Heart left ventricle (tissue), 16 donors: ENCODE results near the gene SMOC2. TPM values are rescaled to one million over a fixed set of nuclear protein-coding genes. Genes with fewer than 3 reads are reported as not detected.
A peak's percentile ranks its signal among the peaks of the same experiment; 100 is the strongest.

Experiments used
- ATAC-seq, 4 donors: fragments of 200-7000 bp; cut with Tn5 transposase; one replicate each; pipeline ENCODE4 v1.9.1; 2020 to 2022; ENCODE audit warnings: moderate library complexity in 4 of 4, mild to moderate bottlenecking in 3 of 4, moderate number of reproducible peaks in 1 of 4
- DNase-seq, 5 donors: peaks; one replicate each; pipeline ENCODE4 v3.0.0-alpha.2; 2020
- H3K27ac ChIP-seq, 12 donors: fragments of 200-600 bp; sonication (generic) in 4 of 12; one replicate each; pipeline versions ENCODE4 v1.5.0 to v1.8.0; 2016 to 2022; ENCODE audit warnings: mild to moderate bottlenecking in 2 of 12
- H3K27me3 ChIP-seq, 9 donors: fragments of 200-600 bp; sonication (generic) in 2 of 9; one replicate each; pipeline versions ENCODE4 v1.5.1 to v1.8.0; 2016 to 2022; ENCODE audit warnings: mild to moderate bottlenecking in 3 of 9
- H3K36me3 ChIP-seq, 9 donors: fragments of 200-600 bp; sonication (generic) in 2 of 9; one replicate each; pipeline versions ENCODE4 v1.5.0 to v1.8.0; 2018 to 2022; ENCODE audit warnings: mild to moderate bottlenecking in 2 of 9
- H3K4me1 ChIP-seq, 12 donors: fragments of 200-600 bp; sonication (generic) in 4 of 12; one replicate each; pipeline versions ENCODE4 v1.5.0 to v1.8.0; 2016 to 2022; ENCODE audit warnings: mild to moderate bottlenecking in 3 of 12
- H3K4me3 ChIP-seq, 12 donors: fragments of 200-600 bp; sonication (generic) in 4 of 12; one replicate each; pipeline versions ENCODE4 v1.5.0 to v1.8.0; 2017 to 2022; ENCODE audit warnings: mild to moderate bottlenecking in 9 of 12, moderate library complexity in 4 of 12
- H3K9me3 ChIP-seq, 12 donors: fragments of 200-600 bp; sonication (generic) in 4 of 12; one replicate each; pipeline versions ENCODE4 v1.5.0 to v1.8.0; 2016 to 2022; ENCODE audit warnings: mild to moderate bottlenecking in 1 of 12
- POLR2A ChIP-seq, 2 donors: fragments of 450-650 bp; IDR thresholded peaks; one replicate each; pipeline ENCODE4 v1.6.1; 2017; ENCODE audit warnings: antibody characterized with exemption in 2 of 2, mild to moderate bottlenecking in 2 of 2, moderate library complexity in 2 of 2
- WGBS, 4 donors: extraction: QIAGEN DNeasy Blood & Tissue Kit in 2 of 4; methylation state at CpG; one replicate each; pipeline versions ENCODE4 v1.1.5 to v1.1.7; 2013 to 2018; 5-methylcytosine and 5-hydroxymethylcytosine counted together
- intact Hi-C, 10 donors: fragments of 100-400 bp; cut with DNase I; formaldehyde crosslinking; loops; one replicate each; pipeline versions ENCODE4 v1.11.1 to v1.14.2; 2022
- polyA plus RNA-seq, 2 donors: library from polyadenylated mRNA; stranded (reverse); fragments of 200-250 nt; gene quantifications; one replicate each; pipeline ENCODE4 v1.2.3, GENCODE V29; 2013
- total RNA-seq, 9 donors: library from RNA; depleted of rRNA in 2 of 9; stranded (reverse); fragments of >200 nt in 2 of 9; fragmentation: NEBNext Ultra II Directional in 3 of 9; extraction: Animal tissue kit (Norgen Biotek cat#: 25700) in 3 of 9; gene quantifications; one replicate each; pipeline versions ENCODE4 v1.1.0 to v1.2.4, GENCODE V29; 2016 to 2023
- TF ChIP-seq, protein P1 (sequence below), 12 donors: fragments of 200-600 bp; sonication (generic) in 4 of 12; IDR thresholded peaks; one replicate each; pipeline versions ENCODE4 v1.5.0 to v1.8.0; 2018 to 2022; ENCODE audit warnings: antibody characterized with exemption in 12 of 12, mild to moderate bottlenecking in 5 of 12
- donor health status: ischemic (EF 13 %, LVEDD 7.1; RV severe dilation, severe dysfunction).
- donor health status: healthy with polysubstance abuse.
- donor health status: DM: no; HTN: yes; CAD: no.
- donor health status: DM: no; HTN: no; CAD: no.
- donor health status: ischemic (EF 25% LVEDD 6.9; RV normal size, moderate dysfunction).
- donor health status: ischemic (EF 25% LVEDD 5.7; RV mildly dilated, moderate dysfunction).
- donor health status: healthy.
- donor health status: DM: yes; HTN: yes; CAD: no.
- donor health status: ischemic (EF 35%, LVEDD 5.7; RV mildly dilated, moderate dysfunction).
- donor health status: nonischemic (EF 11% LVEDD 7.7; RV severe dilation, severe dysfunction).
- donor health status: DM: yes; HTN: yes; CAD: no.
- donor health status: PGD.
- donor health status: ischemic (EF 29% LVEDD 5.4; RV normal size, mild dysfunction).
- donor health status: nonischemic (EF 23%, LVEDD 6.1; RV moderate dilation, normal function).

The SMOC2 gene
- total and polyA plus RNA-seq, 11 donors, result 5.9 to 44.2 (median 15.7) TPM

DNA sequence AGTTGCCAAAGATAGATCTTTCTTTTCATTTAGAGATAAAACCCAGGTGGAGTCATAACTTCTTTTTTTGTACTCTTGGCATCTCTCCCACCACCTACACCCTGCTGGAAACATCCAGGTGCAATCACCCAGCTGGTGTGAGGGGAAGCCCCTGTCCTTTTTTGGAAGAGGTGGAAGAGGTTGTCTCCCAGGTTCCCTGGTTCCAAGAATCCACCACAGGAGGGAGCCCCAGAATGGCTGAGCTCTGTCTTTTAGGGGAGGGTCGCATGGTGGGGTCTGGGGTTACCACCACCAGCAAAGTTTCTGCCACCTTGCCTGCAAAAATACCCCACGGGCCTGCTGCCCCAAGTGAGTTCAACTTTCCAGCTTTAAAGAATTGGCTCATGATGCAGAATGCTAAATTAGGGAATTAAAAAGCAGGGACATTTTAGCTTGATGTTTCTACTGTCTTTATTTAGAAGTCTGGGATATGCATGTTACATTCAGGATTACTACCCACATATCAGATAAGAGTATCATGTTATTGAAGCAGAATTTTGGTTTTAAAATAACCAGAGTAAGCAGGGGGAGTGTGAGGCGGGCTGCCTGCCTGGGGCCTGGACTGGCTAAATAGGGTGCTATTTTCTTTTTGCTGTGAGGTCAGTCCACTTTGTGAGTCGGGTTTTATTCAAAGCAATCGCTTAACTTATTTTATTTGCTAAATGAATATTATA is 11.0 kb downstream of the SMOC2 start:
- H3K27ac ChIP-seq, result peak overlapping the region in 5 of 12 donors; percentile 6 to 60 (median 45)
- H3K4me1 ChIP-seq, result peaks cover 0 to 46% (median 9%) of the 10 kb centered on the region in 12 donors
- H3K4me3 ChIP-seq, result no peak overlapping the region
- TF ChIP-seq, protein P1, sequence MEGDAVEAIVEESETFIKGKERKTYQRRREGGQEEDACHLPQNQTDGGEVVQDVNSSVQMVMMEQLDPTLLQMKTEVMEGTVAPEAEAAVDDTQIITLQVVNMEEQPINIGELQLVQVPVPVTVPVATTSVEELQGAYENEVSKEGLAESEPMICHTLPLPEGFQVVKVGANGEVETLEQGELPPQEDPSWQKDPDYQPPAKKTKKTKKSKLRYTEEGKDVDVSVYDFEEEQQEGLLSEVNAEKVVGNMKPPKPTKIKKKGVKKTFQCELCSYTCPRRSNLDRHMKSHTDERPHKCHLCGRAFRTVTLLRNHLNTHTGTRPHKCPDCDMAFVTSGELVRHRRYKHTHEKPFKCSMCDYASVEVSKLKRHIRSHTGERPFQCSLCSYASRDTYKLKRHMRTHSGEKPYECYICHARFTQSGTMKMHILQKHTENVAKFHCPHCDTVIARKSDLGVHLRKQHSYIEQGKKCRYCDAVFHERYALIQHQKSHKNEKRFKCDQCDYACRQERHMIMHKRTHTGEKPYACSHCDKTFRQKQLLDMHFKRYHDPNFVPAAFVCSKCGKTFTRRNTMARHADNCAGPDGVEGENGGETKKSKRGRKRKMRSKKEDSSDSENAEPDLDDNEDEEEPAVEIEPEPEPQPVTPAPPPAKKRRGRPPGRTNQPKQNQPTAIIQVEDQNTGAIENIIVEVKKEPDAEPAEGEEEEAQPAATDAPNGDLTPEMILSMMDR (IDR thresholded peaks at IDR 0.05), result peak in 9 of 12 donors; percentile 13 to 51 (median 27)
- TF ChIP-seq POLR2A (IDR thresholded peaks at IDR 0.05), result no peak
- H3K9me3 ChIP-seq, result no peaks in the 10 kb centered on the region
- intact Hi-C loops, result loop anchor here in 1 of 10 donors (2.0 to 5.0 kb wide), 2 partner anchors 80 to 433 kb away; no protein-coding TSS in a partner anchor
- H3K36me3 ChIP-seq, result no peaks in the 10 kb centered on the region
- no peak for DNase-seq
- H3K27me3 ChIP-seq, result peaks cover 0 to 3% (median 0%) of the 10 kb centered on the region in 9 donors
- 47 to 65% (median 54%) methylated on average over 5 of the region's 5 CpGs for WGBS, 4 donors
- peak in 1 of 4 donors; percentile 33 for ATAC-seq

DNA sequence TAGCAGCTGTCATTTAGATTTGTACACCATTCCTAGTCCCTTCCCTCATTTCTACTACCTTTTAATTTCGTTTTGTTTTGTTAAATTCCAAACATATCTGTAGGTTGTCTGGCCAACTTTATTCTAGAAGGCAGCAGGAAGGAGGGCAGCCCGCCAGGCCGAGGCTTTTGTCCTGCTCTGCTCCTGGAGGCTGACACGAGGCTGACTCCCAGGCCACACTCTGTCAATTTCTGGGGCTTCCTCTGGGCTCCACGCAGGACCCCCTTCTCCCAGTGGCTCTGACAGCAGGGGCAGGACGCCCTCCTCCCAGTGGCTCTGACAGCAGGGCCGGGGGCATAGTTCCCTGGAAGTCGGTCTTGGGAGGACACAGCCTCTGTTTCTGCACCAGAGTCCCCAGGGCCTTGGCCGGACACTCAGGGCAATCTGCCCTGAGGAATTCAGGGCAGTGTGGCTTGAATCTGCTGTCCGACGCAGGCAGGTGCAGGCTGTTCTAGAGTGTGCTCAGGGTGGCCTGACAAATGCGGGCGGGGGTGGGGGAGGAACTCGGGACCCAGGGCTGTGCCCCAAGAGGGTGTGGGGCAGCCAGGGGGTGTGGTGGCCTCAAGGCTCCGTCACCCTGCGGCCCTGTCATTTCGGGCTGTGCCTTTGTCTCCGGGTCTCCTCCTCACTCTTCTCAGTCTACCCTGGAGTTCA is 11.8 kb downstream of the SMOC2 start:
- peak in 1 of 5 donors; percentile 53 for DNase-seq
- ATAC-seq, result peak; percentile 21 to 60 (median 49)
- intact Hi-C loops, result loop anchor here in 1 of 10 donors (5.0 kb wide), 1 partner anchor 79 kb away; no protein-coding TSS in a partner anchor

DNA sequence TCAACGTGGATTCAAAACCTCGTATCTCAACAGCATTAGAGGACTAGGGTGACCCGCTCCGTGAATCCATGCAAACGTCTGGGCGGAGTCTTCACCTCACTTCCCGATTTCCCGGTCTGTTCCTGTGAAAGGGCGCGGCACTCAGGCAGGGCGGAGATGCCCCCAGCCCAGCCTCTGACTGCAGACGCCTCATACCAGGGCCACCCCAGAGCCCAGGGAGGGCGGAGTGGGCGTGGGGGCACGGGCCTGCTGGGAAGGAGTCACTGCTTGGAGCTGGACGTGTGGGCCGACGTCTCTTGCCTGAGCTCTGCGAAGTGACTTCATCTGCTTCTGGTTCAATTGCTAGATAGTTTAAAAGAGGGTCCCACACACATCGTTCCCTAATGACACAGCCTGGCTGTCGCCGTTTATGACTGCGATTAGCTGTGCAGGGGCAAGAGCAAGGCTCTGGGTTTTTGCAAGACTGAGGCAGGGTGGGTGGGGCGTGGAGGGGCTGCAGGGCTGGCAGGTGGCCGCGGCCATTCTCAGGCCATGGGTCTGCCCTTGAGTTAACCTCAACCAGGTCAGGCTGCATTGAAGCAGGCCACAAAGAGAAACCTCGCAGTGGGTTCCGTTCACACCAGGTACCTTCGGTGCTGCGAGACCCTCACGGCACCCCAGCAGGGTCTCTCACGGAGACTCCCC is 15.0 kb downstream of the SMOC2 start:
- Histone ChIP-seq H3K9me3 (no peaks in the 10 kb centered on the region), H3K27ac (no peak overlapping the region), H3K4me1 (peaks cover 0 to 42% (median 9%) of the 10 kb centered on the region in 12 donors), H3K4me3 (no peak overlapping the region), H3K27me3 (peaks cover 0 to 10% (median 0%) of the 10 kb centered on the region in 9 donors), H3K36me3 (no peaks in the 10 kb centered on the region)
- TF ChIP-seq, protein P1 (IDR thresholded peaks at IDR 0.05), result no peak
- TF ChIP-seq POLR2A (IDR thresholded peaks at IDR 0.05), result no peak
- ATAC-seq (no peak), DNase-seq (no peak)
- intact Hi-C loops, result no loop called here
- WGBS, 4 donors, result 84 to 87% (median 85%) methylated on average over 30 to 32 of the region's 32 CpGs

More for the DNA sequence above, 11.8 kb downstream of the SMOC2 start:
- H3K27ac ChIP-seq, result peak overlapping the region in 5 of 12 donors; percentile 11 to 60 (median 48)
- H3K4me1 ChIP-seq, result peaks cover 0 to 46% (median 9%) of the 10 kb centered on the region in 12 donors
- WGBS, 4 donors, result 48 to 65% (median 55%) methylated on average over 11 to 18 of the region's 18 CpGs
- TF ChIP-seq, protein P1 (IDR thresholded peaks at IDR 0.05), result no peak
- TF ChIP-seq POLR2A (IDR thresholded peaks at IDR 0.05), result no peak
- H3K9me3 ChIP-seq, result no peaks in the 10 kb centered on the region
- H3K4me3 ChIP-seq, result no peak overlapping the region
- peaks cover 0 to 3% (median 0%) of the 10 kb centered on the region in 9 donors for H3K27me3 ChIP-seq
- no peaks in the 10 kb centered on the region for H3K36me3 ChIP-seq
